ENCODE measurements around the gene SULT1A3.
"Not testable (repeated sequence)": the region's sequence is repeated elsewhere in the genome, so short reads cannot be mapped to it uniquely, and the experiment has no call there.

SULT1A3 gene

DNA sequence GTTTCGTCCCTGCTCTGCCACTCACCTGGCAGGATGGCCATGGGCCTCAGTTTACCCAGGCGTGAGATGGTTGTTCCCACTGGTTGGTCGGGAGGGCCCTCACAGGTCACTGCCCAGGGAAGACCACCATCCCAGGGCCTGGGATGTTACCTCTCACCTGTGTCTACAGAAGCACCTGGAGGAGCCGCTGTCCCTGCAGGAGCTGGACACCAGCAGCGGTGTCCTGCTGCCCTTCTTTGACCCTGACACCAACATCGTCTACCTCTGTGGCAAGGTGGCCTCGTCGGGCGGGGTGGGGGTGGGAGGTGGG, 11.5 kb upstream of the SULT1A3 start:
- no peak for DNase-seq

DNA sequence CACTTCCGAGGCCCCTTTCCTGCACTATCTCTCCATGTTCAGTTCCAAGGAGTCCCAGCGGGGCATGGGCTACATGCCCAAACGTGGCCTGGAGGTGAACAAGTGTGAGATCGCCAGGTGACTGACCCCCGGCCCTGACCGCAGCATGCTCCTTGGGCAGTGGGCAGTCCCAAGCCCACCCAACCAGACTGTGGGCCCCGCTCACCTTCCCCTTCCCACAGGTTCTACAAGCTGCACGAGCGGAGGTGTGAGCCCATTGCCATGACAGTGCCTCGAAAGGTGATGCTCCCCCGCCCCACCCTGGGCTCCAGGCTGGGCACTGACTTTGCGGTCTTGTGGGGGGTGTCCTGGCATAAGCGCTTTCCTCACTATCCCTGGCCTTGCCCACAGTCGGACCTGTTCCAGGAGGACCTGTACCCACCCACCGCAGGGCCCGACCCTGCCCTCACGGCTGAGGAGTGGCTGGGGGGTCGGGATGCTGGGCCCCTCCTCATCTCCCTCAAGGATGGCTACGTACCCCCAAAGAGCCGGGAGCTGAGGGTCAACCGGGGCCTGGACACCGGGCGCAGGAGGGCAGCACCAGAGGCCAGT, 11.0 kb upstream of the SULT1A3 start:
- no peak for DNase-seq

GRCh38 chr16:30191158-30191557, 7.9 kb upstream of the SULT1A3 start:
- DNase-seq = not testable (repeated sequence)

GRCh38 chr16:30193098-30193497, 6.0 kb upstream of the SULT1A3 start:
- DNase-seq = not testable (repeated sequence)

DNA sequence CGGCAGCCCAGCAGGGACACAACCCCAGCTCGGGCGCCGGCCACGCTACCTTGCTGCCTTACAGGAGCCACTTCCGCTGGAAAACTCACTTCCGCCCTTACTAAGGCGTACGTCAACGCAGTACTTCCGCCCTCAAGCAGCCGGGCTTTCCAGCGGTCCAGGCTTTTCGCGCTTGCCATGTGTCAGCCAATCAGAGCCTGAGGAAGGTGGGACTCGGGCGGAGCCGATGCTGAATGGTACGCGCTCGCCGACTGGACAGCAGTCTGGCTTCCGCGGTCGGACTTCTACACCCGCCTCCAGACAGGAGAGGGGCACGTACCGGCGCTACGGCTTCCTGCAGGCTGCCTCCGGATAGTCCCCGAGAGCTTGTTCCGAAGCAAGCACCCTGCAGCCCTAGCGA, 5.4 kb upstream of the SULT1A3 start, which contains the start of the genes BOLA2B and SLX1A:
Gene BOLA2B, minus strand, starts transcription at position 52 of the 400 bp plus-strand sequence. CDS start 71 bp downstream, outside the sequence.
Gene SLX1A, plus strand, starts transcription at position 261 of the 400 bp plus-strand sequence. CDS start 210 bp downstream, outside the sequence.
- DNase-seq = not testable (repeated sequence)

- not testable (repeated sequence) for DNase-seq
These were observed 4.7 kb upstream of the SULT1A3 start for GRCh38 chr16:30194172-30194925.

DNA sequence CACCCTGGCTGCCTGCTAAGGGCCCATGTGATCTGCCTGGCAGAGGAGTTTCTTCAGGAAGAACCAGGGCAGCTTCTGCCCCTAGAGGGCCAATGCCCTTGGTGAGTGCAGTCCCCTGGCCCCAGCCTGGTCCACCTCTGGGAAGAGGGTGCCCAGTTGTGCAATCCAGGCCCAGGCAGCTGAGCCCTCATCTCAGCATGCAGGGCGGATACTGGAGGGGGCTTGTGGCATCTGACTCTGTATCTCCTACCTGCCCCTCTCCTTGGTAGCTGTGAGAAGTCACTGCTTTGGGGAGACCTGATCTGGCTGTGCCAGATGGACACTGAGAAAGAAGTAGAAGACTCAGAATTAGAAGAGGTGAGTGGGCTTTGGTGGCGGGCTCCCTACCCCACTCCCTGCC, 2.1 kb upstream of the SULT1A3 start:
- not testable (repeated sequence) for DNase-seq

- not testable (repeated sequence) for DNase-seq
These were observed 721 bp downstream of the SULT1A3 start for GRCh38 chr16:30199608-30200343.

- not testable (repeated sequence) for DNase-seq
These were observed 6.6 kb downstream of the SULT1A3 start for GRCh38 chr16:30205541-30206236.

- DNase-seq = not testable (repeated sequence)
These were observed 7.2 kb downstream of the SULT1A3 start for GRCh38 chr16:30206252-30206651.

DNA sequence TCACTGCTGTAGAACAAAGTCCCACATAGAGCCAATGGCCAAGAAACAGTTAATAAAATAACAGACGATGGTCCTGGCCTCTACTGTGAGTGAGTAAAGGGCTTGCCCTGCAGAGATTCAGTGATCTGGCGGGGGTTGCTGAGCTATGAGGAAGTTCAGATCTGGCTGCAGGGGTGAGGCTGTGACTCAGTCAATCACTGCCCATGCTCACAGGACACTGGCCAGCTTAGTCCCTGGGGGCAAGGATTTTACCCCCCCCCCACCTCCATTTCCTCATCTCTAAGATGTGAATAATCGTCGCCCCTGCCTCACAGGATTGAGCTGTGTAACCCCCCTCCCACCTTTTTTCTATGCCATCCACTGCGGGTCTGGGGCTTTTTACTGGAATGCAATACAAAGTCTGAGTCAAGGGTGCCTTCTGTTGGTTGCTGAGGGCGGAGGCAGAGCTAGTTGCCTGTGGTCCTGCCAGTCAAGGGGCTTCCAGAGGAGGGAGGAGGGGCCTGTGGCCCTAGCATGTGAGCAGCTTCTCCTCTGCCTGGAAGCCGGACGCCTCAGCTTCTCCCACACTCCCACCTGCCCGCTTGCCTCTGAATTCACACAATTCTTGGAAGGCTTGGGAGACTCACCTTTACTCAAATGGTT, 8.1 kb downstream of the SULT1A3 start:
- DNase-seq = not testable (repeated sequence)

DNA sequence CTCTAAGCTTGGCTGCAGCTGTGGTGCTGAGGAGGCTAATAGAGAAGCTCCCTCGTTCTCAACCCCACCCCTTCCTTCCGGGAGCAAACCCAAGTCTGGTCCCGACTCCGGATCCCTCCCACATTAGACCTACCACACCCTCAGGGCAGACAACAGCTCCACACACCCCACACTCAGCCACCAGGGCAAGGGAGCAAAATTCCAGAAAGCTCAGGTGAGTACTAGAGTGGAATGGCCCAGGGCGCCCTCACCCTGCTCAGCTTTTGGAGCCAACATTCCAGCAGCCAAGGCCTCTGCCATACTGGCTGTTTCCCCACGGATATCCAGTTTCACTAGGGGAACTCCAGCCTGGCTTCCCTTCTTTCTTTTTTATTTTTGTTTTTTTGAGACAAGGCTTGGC, 10.0 kb downstream of the SULT1A3 start:
- not testable (repeated sequence) for DNase-seq

DNA sequence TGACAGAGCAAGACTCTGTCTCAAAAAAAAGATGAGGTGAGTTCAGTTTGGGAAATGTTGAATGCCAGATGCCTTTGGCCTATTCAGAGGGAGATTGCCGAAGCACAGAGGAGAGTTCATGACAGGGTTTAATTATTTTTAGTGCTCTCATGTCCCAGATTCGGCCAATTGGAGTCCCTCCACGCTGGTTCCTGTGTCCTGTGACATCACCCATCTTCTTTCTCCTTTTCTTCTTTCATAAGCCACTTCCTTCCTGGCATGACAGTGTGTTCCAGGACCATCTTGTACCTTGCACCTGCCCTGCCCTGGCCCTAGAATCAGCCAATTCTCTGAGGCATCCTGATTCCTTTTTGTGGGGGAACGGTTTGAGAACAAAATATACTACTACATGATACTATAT, 12.4 kb downstream of the SULT1A3 start:
- DNase-seq = not testable (repeated sequence)

DNA sequence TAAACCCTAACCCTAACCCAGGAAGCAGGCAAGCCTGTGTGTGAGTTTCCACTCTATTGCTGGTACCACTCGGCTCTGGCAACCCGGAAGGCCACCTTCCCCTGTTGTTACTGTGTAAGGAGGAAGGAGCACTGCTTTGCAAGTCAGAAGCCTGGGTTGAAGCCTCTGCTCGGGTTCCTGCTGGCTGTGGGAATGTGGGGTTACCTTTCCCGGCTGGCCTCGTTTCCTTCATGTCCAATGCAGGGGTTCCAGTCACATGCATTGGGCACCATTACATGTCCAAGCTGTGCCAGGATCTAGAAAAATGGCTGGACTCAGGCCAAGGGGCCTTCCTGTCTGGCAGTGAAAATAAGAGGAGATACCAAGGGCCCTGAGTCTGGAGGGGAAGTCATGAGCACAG, 18.0 kb downstream of the SULT1A3 start:
- not testable (repeated sequence) for DNase-seq

DNA sequence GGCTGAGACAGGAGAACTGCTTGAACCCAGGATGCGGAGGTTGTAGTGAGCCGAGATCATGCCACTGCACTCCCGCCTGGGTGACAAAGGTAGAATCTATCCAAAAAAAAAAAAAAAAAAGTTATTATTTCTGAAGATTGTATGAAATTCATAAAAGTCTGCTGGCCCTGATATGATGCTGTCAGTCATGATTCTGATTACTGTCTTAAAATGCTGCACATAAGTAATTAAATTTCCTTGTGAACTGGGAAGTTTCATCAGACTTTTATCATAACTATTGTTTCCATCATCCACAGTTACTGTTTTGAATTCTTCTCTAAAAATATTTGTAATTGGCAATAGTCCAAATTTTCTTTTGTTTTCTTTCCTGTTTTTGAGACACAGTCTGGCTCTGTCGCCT, 49.3 kb downstream of the SULT1A3 start, which contains the start of gene NPIPB13:
Gene NPIPB13, minus strand, starts transcription at position 101 of the 400 bp plus-strand sequence. CDS start 2,906 bp downstream, outside the sequence.
- not testable (repeated sequence) for DNase-seq

All from NCI-H1930 (cell line).